ENCODE measurements around the gene ASH1L.
"Not testable (repeated sequence)": the region's sequence is repeated elsewhere in the genome, so short reads cannot be mapped to it uniquely, and the experiment has no call there.

The ASH1L gene

GRCh38 chr1:155499953-155500639, 62.5 kb downstream of the ASH1L start:
- no peak for DNase-seq (ENCODE audit: low read depth in 1 of 2, low spot score in 1 of 2)

GRCh38 chr1:155499263-155499662, 63.3 kb downstream of the ASH1L start:
- no peak for DNase-seq (ENCODE audit: low read depth in 1 of 2, low spot score in 1 of 2)

- not testable (repeated sequence) for DNase-seq (ENCODE audit: low read depth in 1 of 2, low spot score in 1 of 2)
Measured at GRCh38 chr1:155493595-155493994, 69.0 kb downstream of the ASH1L start.

- not testable (repeated sequence) for DNase-seq (ENCODE audit: low read depth in 1 of 2, low spot score in 1 of 2)
Measured at GRCh38 chr1:155488419-155488818, 74.2 kb downstream of the ASH1L start.

GRCh38 chr1:155487541-155487940, 75.1 kb downstream of the ASH1L start:
- no peak for DNase-seq (ENCODE audit: low read depth in 1 of 2, low spot score in 1 of 2)

GRCh38 chr1:155486952-155487351, 75.7 kb downstream of the ASH1L start:
- DNase-seq (ENCODE audit: low read depth in 1 of 2, low spot score in 1 of 2), result not testable (repeated sequence)

GRCh38 chr1:155485945-155486344, 76.7 kb downstream of the ASH1L start:
- no peak for DNase-seq (ENCODE audit: low read depth in 1 of 2, low spot score in 1 of 2)

- DNase-seq (ENCODE audit: low read depth in 1 of 2, low spot score in 1 of 2), result no peak
Measured at GRCh38 chr1:155485222-155485621, 77.4 kb downstream of the ASH1L start.

GRCh38 chr1:155481741-155482241, 80.8 kb downstream of the ASH1L start:
- DNase-seq (ENCODE audit: low read depth in 1 of 2, low spot score in 1 of 2), result no peak

- DNase-seq (ENCODE audit: low read depth in 1 of 2, low spot score in 1 of 2), result no peak
Measured at GRCh38 chr1:155479205-155479604, 83.4 kb downstream of the ASH1L start.

GRCh38 chr1:155478270-155478852, 84.2 kb downstream of the ASH1L start:
- DNase-seq (ENCODE audit: low read depth in 1 of 2, low spot score in 1 of 2), result no peak

- DNase-seq (ENCODE audit: low read depth in 1 of 2, low spot score in 1 of 2), result no peak
Measured at GRCh38 chr1:155474146-155474545, 88.5 kb downstream of the ASH1L start.

GRCh38 chr1:155473151-155473821, 89.3 kb downstream of the ASH1L start:
- no peak for DNase-seq (ENCODE audit: low read depth in 1 of 2, low spot score in 1 of 2)

- no peak for DNase-seq (ENCODE audit: low read depth in 1 of 2, low spot score in 1 of 2)
Measured at GRCh38 chr1:155472491-155473083, 90.0 kb downstream of the ASH1L start.

GRCh38 chr1:155471891-155472290, 90.7 kb downstream of the ASH1L start:
- no peak for DNase-seq (ENCODE audit: low read depth in 1 of 2, low spot score in 1 of 2)

- no peak for DNase-seq (ENCODE audit: low read depth in 1 of 2, low spot score in 1 of 2)
Measured at GRCh38 chr1:155471026-155471425, 91.6 kb downstream of the ASH1L start.

- no peak for DNase-seq (ENCODE audit: low read depth in 1 of 2, low spot score in 1 of 2)
Measured at GRCh38 chr1:155466996-155467395, 95.6 kb downstream of the ASH1L start.

GRCh38 chr1:155466617-155466972, 96.0 kb downstream of the ASH1L start:
- no peak for DNase-seq (ENCODE audit: low read depth in 1 of 2, low spot score in 1 of 2)

GRCh38 chr1:155463865-155464650, 98.5 kb downstream of the ASH1L start:
- no peak for DNase-seq (ENCODE audit: low read depth in 1 of 2, low spot score in 1 of 2)

- no peak for DNase-seq (ENCODE audit: low read depth in 1 of 2, low spot score in 1 of 2)
Measured at GRCh38 chr1:155458111-155458510, 104.5 kb downstream of the ASH1L start.

- no peak for DNase-seq (ENCODE audit: low read depth in 1 of 2, low spot score in 1 of 2)
Measured at GRCh38 chr1:155457266-155457665, 105.3 kb downstream of the ASH1L start.
